SK-N-SH treated with all-trans-retinoic acid at 6 μM for 48 hours (cell line): Measurements from ENCODE around the gene AMFR.

Source experiments
- ATAC-seq: fragments of 200-7000 bp; cut with Tn5 transposase; 3 replicates; pipeline ENCODE4 v1.9.1; 2020; ENCODE audit warnings: mild to moderate bottlenecking, moderate library complexity
- ARNTL ChIP-seq: fragments of 450-650 bp; formaldehyde crosslinking; IDR thresholded peaks from 2 replicates; pipeline ENCODE4 v1.5.0; 2020; ENCODE audit warnings: low read depth, mild to moderate bottlenecking, moderate library complexity, borderline replicate concordance
- BACH2 ChIP-seq: fragments of 250-450 bp; sonication (Bioruptor Pico); IDR thresholded peaks from 2 replicates; pipeline ENCODE4 v1.9.0; 2021; ENCODE audit warnings: mild to moderate bottlenecking, borderline replicate concordance
- CSDC2 ChIP-seq: fragments of 250-450 bp; sonication (Bioruptor Pico); IDR thresholded peaks from 2 replicates; pipeline ENCODE4 v1.5.0; 2020; ENCODE audit warnings: mild to moderate bottlenecking, moderate library complexity
- ESRRG ChIP-seq: fragments of 250-450 bp; sonication (Bioruptor Pico); IDR thresholded peaks from 2 replicates; pipeline ENCODE4 v1.6.1; 2021; ENCODE audit warnings: mild to moderate bottlenecking
- GLIS3 ChIP-seq: fragments of 250-450 bp; sonication (Bioruptor Pico); IDR thresholded peaks from 2 replicates; pipeline ENCODE4 v1.5.0; 2020; ENCODE audit warnings: mild to moderate bottlenecking, moderate library complexity
- ISL1 ChIP-seq: fragments of 250-450 bp; sonication (Bioruptor Pico); IDR thresholded peaks from 2 replicates; pipeline ENCODE4 v2.1.2; 2022; ENCODE audit warnings: mild to moderate bottlenecking, moderate library complexity
- OSR1 ChIP-seq: fragments of 250-450 bp; sonication (Bioruptor Pico); IDR thresholded peaks from 2 replicates; pipeline ENCODE4 v1.8.0; 2022; ENCODE audit warnings: moderate library complexity, mild to moderate bottlenecking, inconsistent platforms
- PATZ1 ChIP-seq: fragments of 250-450 bp; sonication (Bioruptor Pico); IDR thresholded peaks from 2 replicates; pipeline ENCODE4 v1.8.0; 2020; ENCODE audit warnings: mild to moderate bottlenecking, moderate library complexity, borderline replicate concordance
- POU6F1 ChIP-seq: fragments of 250-450 bp; sonication (Bioruptor Pico); IDR thresholded peaks from 2 replicates; pipeline ENCODE4 v1.8.0; 2021; ENCODE audit warnings: low read depth, mild to moderate bottlenecking, moderate library complexity, borderline replicate concordance
- PPARA ChIP-seq: fragments of 250-450 bp; sonication (Bioruptor Pico); IDR thresholded peaks from 2 replicates; pipeline ENCODE4 v1.5.0; 2020; ENCODE audit warnings: mild to moderate bottlenecking, borderline replicate concordance
- TCF4 ChIP-seq: fragments of 250-450 bp; sonication (Bioruptor Pico); IDR thresholded peaks from 2 replicates; pipeline ENCODE4 v1.8.0; 2021; ENCODE audit warnings: mild to moderate bottlenecking, moderate library complexity, borderline replicate concordance
- TOX ChIP-seq: fragments of 250-450 bp; sonication (Bioruptor Pico); IDR thresholded peaks from 2 replicates; pipeline ENCODE4 v1.8.0; 2021; ENCODE audit warnings: mild to moderate bottlenecking, moderate library complexity, borderline replicate concordance
- TSHZ2 ChIP-seq: fragments of 250-450 bp; sonication (Bioruptor Pico); IDR thresholded peaks from 2 replicates; pipeline ENCODE4 v1.5.0; 2020; ENCODE audit warnings: mild to moderate bottlenecking, moderate library complexity
- ZC3H10 ChIP-seq: fragments of 250-450 bp; sonication (Bioruptor Pico); IDR thresholded peaks from 2 replicates; pipeline ENCODE4 v1.5.1; 2021; ENCODE audit warnings: mild to moderate bottlenecking, moderate library complexity
- ZFP30 ChIP-seq: fragments of 450-650 bp; formaldehyde crosslinking; IDR thresholded peaks from 2 replicates; pipeline ENCODE4 v1.5.0; 2022; ENCODE audit warnings: mild to moderate bottlenecking, moderate library complexity
- ZNF565 ChIP-seq: fragments of 450-650 bp; formaldehyde crosslinking; conservative IDR thresholded peaks from 2 replicates; pipeline ENCODE4 v1.5.0; 2020; ENCODE audit warnings: low read depth, mild to moderate bottlenecking, moderate library complexity
- ZNF70 ChIP-seq: fragments of 450-650 bp; formaldehyde crosslinking; IDR thresholded peaks from 2 replicates; pipeline ENCODE4 v1.5.0; 2020; ENCODE audit warnings: mild to moderate bottlenecking, moderate library complexity
- ZNF8 ChIP-seq: fragments of 450-650 bp; formaldehyde crosslinking; IDR thresholded peaks from 2 replicates; pipeline ENCODE4 v1.5.0; 2020; ENCODE audit warnings: mild to moderate bottlenecking, moderate library complexity
- TF ChIP-seq, protein P1 (sequence below): fragments of 250-450 bp; sonication (Bioruptor Pico); IDR thresholded peaks from 2 replicates; pipeline ENCODE4 v1.5.1; 2021; ENCODE audit warnings: mild to moderate bottlenecking, moderate library complexity
- TF ChIP-seq, protein P2 (sequence below): fragments of 250-450 bp; sonication (Bioruptor Pico); IDR thresholded peaks from 2 replicates; pipeline ENCODE4 v1.5.1; 2020; ENCODE audit warnings: low read depth, mild to moderate bottlenecking, moderate library complexity

The AMFR gene

GRCh38 chr16:56312028-56312300 lies 113.4 kb downstream of the AMFR start:
- ATAC-seq = no peak
- TF ChIP-seq ARNTL (CRISPR knock-in tag) (no peak), ZFP30 (CRISPR knock-in tag) (no peak), ZNF8 (CRISPR knock-in tag) (no peak), BACH2 (CRISPR knock-in tag) (no peak), PATZ1 (CRISPR knock-in tag) (no peak), ISL1 (CRISPR knock-in tag) (no peak), TSHZ2 (CRISPR knock-in tag) (no peak), GLIS3 (CRISPR knock-in tag) (no peak), POU6F1 (no peak), TOX (CRISPR knock-in tag) (no peak), PPARA (CRISPR knock-in tag) (no peak), OSR1 (no peak), ZNF565 (no peak), TCF4 (no peak), ZNF70 (CRISPR knock-in tag) (no peak), ESRRG (CRISPR knock-in tag) (no peak), ZC3H10 (no peak), CSDC2 (CRISPR knock-in tag) (no peak)
- TF ChIP-seq, protein P1, sequence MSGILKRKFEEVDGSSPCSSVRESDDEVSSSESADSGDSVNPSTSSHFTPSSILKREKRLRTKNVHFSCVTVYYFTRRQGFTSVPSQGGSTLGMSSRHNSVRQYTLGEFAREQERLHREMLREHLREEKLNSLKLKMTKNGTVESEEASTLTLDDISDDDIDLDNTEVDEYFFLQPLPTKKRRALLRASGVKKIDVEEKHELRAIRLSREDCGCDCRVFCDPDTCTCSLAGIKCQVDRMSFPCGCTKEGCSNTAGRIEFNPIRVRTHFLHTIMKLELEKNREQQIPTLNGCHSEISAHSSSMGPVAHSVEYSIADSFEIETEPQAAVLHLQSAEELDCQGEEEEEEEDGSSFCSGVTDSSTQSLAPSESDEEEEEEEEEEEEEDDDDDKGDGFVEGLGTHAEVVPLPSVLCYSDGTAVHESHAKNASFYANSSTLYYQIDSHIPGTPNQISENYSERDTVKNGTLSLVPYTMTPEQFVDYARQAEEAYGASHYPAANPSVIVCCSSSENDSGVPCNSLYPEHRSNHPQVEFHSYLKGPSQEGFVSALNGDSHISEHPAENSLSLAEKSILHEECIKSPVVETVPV (CRISPR knock-in tag) = no peak
- TF ChIP-seq, protein P2, sequence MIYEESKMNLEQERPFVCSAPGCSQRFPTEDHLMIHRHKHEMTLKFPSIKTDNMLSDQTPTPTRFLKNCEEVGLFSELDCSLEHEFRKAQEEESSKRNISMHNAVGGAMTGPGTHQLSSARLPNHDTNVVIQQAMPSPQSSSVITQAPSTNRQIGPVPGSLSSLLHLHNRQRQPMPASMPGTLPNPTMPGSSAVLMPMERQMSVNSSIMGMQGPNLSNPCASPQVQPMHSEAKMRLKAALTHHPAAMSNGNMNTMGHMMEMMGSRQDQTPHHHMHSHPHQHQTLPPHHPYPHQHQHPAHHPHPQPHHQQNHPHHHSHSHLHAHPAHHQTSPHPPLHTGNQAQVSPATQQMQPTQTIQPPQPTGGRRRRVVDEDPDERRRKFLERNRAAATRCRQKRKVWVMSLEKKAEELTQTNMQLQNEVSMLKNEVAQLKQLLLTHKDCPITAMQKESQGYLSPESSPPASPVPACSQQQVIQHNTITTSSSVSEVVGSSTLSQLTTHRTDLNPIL (CRISPR knock-in tag) = no peak
